Hematopoietic multipotent progenitor cell treated with erythropoietin and hydrocortisone succinate and interleukin-3 and kit ligand, for 4 days (in vitro differentiated cells): ENCODE data around the gene SYP.
A peak's percentile ranks its signal among the peaks of the same experiment; 100 is the strongest.

Experiments
- DNase-seq: peaks from one replicate; pipeline ENCODE4 v3.0.0-alpha.2; 2015

Gene SYP

DNA sequence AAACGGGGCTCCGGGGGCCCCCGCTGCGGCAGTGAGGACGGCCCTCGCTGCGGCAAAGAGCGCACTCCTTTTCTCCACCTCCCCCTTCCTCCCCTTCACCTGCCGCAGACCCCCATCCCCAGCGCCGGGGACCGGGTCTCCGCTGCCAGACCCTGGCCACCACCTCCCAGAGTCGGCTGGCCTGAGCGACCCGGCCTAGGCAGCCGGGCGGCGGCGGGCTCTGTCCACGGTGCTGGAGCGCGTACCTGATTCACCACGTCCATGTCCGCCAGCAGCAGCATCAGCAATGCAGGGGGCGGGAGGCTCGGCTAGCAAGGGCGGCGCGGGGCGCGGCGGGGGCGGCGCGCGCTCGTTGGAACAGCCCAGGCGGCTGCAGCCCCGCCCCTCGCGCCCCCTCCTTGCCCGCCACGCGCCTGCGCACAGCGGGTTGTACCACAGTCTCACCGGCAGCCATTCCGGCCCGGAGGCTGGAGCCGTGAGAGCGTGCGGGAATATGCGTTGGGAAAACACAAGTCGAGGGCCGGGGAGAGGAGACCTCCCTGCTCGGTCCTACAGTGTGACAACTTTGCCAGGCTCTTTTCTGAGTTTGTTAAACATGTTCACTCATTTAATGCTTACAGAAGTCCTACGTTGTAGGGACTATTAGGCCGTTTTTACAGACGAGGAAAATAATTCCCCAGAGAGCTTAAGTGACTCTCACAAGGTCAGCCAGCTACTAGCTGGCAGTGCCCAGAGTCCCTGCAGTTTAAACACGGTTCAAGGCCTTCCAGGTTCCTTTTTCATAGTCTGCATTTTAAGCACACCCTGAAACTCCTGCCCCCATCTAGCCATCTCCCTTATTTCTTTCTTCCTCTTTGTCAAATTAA, at the start of gene SYP:
Gene SYP, minus strand, starts transcription at position 288 of the 866 bp plus-strand sequence. Its CDS starts 7 bp downstream, at position 281.
- DNase-seq, result peak; percentile 92

DNA sequence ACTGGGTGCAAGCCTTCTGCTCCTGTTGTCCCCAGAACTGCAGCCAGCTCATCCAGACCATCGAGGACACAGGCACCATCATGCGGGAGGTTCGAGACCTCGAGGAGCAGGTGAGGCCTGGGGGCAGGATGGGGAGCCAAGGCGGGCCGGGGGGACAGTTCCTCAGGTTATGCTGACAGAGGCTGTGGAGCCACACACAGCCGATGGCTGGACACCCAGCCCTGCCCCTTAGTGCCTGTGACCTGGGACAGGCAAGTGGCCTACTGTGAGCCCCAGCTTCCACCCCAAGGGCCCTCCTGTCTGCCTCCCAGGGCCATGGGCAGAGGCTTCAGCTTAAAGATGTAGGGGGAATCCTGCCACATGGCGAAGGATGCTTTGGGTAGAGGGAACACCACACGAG, 49.6 kb upstream of the SYP start:
- no peak for DNase-seq

DNA sequence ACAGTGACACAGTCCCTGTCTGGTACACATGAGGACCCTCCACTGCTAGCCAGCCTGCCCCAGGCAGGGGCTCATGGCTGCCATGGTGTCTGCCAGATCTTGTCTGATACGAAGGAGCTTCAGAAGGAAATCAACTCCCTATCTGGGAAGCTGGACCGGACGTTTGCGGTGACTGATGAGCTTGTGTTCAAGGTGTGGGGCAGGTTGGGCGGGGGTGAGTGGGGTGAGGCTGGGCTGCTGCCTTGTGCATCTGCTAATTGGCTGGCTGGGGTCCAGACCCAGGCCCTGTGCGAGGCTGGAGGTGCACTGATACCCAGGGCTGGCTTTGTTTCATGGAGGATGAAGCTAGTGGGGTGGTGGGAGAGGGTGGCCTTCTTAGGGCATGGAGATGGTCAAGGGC, 49.1 kb upstream of the SYP start:
- no peak for DNase-seq

DNA sequence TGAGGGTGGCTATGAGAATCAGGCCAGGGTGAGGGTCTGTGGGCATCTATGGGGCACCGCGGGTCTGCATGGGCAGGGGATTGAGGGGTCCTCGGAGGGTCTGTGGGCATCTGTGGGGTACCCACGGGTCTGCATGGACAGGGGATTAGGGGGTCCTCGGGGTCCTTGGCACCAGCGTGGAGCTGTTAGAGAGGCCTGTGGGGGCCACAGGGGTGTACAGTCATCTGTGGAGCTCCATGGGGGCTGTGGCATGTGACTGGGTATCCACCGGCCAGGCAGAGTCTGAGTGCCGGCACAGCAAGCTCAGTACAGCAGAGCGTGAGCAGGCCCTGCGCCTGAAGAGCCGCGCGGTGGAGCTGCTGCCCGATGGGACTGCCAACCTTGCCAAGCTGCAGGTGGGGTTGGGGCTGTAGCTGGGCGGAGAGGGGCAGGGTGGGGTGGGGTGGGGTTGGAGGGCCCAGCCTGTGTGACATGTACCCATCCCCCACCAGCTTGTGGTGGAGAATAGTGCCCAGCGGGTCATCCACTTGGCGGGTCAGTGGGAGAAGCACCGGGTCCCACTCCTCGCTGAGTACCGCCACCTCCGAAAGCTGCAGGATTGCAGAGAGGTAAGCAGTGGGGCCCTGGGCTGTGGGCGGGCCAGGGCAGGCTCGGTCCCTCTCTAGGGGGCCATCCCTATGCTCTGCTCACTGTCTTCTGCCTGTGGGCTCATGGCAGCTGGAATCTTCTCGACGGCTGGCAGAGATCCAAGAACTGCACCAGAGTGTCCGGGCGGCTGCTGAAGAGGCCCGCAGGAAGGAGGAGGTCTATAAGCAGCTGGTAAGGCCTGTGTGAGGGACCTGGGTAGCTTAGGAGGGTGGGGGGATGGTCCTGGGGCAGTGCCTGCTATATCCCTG, 48.2 kb upstream of the SYP start:
- DNase-seq, result no peak

DNA sequence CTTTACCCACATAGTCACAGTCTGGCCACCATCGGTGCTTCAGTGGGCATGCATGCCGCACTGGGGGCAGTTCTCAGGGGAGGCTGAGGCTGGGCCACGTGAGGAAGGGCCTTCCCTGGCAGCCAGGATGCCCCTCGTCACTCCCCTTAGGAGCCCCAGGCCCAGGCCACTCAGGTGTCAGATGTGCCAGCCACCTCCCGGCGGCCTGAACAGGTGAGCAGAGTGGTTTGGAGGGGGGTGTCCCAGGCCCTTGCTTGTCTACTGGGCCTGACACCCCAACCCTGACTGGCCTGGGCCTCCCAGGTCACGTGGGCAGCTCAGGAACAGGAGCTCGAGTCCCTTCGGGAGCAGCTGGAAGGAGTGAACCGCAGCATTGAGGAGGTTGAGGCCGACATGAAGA, 47.4 kb upstream of the SYP start:
- no peak for DNase-seq

DNA sequence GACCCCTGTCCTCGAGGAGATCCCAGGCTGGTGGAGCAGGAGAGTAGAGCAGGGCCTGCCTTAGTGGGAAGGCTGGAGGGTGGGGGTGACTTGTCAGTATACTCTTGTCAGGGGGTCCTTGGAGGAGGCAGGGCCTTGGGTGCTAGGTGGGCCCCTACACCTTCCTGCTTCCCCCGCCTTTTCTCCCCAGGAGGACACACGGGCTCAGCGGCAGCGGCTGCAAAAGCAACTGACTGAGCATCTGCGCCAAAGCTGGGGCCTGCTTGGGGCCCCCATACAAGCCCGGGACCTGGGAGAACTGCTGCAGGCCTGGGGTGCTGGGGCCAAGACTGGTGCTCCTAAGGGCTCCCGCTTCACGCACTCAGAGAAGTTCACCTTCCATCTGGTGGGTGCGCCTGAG, 46.5 kb upstream of the SYP start:
- DNase-seq, result no peak

DNA sequence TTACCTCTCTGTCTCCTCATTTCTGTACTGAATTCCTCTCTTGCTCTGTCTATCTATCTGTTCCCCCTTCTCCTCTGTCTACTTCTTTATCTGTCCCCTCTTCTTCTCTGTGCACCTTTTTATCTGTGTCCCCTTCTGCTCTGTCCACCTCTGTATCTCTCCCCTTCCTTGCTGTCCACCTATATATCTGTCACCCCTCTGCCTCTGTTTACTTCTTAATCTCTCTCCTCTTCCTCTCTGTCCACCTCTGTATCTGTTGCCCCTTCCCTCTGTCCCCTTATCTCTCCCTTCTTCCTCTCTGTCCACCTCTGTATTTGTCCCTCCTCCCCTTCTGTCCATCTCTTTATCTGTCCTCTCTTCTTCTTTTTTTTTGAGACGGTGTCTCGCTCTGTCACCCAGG, 44.2 kb upstream of the SYP start:
- DNase-seq, result no peak

DNA sequence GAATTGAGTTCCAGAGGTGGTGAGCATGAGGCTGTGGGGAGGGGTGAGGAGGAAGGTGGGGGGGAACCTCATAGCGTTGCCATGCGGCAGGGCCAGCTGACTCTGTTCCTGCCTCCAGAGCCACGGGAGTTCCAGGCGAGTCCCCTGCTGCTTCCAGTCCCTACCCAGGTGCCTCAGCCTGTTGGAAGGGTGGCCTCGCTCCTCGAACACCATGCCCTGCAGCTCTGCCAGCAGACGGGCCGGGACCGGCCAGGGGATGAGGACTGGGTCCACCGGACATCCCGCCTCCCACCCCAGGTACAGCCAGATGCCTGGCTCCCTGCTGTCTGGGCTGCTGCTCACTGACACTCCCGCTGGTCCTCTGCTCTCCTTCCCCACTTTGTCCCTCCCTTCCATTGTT, 43.2 kb upstream of the SYP start:
- DNase-seq, result no peak

DNA sequence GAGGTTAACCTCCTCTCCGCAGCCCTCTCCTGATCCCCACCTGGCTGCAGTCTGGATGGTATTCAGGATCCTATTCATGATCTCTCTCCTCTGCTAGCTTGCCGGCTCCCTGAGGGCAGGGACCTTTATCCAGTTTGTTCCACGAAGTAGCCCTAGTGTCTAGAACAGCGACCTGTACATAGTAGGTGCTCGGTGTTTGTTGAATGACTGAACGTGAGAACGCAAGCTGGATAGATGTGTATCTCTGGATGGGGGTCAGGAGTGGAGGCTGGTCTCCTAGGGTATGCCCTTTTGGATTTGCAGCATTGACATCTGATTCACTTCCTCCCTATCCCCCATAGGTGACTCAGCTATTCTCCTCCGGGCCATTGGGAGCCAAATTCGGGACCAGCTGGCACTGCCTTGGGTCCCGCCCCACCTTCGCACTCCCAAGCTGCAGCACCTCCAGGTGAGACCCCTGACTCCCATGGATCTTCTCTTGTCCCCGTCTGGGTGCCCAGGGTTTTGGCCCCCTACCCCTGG, 42.6 kb upstream of the SYP start:
- DNase-seq, result no peak

DNA sequence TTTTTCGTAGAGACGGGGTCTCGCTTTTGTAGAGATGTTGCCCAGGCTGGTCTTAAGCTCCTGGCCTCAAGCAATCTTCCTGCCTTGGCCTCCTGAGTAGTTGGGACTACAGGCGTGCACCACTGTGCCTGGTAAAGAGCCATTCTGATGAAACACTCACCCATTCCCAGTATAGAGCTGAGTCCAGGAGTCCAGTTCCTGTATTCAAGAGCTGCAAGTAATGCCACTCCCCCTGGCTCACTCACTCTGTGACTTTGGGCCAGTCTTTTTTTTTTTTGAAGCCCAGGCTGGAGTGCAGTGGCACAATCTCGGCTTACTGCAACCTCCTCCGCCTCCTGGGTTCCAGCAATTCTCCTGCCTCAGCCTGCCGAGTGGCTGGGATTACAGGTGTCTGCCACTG, 38.7 kb upstream of the SYP start:
- DNase-seq, result no peak

DNA sequence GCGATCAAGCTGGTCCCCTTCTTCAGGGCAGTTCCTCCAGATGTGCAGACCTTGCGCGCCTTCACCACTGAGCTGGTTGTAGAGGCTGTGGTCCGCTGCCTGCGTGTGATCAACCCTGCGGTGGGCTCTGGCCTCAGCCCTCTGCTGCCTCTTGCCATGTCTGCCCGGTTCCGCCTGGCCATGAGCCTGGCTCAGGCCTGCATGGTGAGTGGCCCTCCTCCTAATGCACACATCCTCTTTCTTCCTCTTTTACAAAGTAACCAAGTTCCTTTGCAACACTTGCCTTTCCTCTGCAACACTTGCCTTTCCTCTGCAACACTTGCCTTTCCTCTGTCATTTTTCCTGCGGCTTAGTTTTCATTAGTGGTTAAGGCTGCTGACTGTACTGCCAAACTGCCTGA, 37.1 kb upstream of the SYP start:
- peak; percentile 74 for DNase-seq

DNA sequence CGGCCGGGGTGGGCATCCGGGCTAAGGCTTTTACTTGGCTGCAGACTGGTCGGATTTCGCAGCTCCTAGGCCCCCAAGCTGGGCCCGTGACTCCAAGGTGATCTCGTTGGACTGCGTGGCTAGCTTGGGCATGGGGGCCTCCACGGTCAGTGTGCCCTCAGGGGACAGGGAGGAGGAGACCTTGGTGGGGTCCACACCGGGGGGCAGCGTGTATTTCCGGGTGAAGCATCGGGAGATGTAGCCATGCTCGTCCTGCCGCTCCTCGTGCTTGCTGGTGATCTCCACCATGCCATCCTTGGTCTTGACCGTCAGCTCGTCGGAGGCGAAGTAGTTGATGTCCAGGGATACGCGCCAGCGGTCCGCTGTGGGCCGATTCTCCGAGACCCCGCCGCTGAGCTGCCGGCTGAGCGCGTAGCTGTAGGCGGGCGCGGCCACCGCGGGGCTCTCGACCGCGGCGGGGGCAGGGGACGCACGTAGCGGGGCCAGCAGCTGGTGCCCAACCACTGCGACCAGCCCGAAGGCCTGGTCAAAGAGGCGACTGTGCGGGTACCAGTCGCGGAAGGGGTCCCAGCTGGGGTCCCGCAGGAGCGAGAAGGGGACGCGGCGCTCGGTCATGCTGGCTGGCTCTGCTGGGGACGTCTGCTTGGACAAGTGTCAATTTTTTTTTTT, 34.0 kb upstream of the SYP start:
- DNase-seq, result no peak

DNA sequence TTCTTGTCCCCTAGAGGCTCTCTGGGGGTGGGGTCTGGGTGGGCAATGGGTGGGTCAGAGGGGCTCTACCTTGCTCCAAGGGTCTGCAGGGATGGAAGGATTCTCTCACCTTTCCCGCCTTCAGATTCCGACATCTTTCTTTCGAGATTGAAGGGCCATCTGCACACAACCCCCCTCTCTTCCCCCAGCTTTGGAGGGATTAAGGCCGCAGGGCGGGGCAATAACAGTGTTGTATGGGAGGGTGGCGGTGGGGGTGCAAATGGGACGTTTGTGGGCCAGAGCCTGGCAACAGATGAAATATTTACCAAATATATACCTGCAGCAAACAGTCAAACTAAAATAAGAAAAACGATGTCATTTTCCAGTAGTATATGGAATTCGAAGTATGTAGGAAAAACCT, 33.2 kb upstream of the SYP start, which contains the start of gene CACNA1F:
Gene CACNA1F, minus strand, starts transcription at position 165 of the 400 bp plus-strand sequence. Its CDS starts 31 bp downstream, at position 134.
- no peak for DNase-seq

DNA sequence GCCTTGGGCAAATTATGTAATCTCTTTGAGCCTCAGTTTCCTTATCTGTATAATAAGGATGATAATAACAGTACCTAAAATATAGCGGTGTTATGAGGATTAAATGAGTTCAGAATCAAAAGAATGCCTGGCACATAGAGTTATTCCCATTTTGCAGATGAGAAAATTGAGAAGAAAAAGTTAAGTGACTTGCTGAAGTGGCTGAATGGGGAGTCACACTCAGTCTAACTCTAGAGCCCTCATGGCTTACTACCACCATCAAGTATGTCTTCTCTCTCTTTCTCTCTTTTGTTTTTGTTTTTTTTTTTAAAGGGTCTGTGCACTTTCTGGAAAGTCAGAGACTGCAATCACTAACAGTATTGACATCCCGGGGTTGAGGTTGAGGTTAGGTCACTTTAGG, 32.5 kb upstream of the SYP start:
- DNase-seq, result no peak

DNA sequence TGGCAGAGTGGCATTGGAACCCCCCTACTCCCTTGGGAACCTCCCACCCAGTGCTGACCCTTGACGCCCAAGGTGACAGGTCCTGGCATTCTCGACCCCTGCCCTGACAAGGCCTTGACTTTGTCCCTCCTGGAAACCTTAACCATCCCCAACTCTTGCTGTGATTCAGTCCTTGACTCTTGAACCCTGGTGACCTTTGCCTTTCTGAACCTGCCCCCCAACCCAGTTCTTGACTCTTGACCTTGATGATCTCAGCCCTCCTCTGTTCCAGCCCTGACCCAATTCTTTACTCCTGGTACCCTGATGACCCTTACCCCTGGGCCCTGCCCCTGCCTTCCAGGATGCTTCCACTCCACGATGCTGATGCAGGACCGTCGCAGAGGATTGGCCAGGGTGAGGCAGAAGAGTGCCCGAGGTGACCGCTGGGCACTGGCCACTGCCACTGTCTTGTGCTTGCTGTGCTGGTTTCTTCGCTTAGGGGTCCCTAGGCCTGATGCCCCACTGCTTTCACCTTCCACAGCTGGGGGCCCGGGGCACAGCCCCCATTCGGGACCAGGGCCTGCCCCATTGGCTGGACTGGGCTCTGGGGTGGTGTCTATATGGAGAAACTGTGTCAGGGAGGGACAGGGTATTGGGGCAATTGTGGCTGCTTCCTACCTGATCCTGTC, 31.5 kb upstream of the SYP start:
- DNase-seq, result no peak

DNA sequence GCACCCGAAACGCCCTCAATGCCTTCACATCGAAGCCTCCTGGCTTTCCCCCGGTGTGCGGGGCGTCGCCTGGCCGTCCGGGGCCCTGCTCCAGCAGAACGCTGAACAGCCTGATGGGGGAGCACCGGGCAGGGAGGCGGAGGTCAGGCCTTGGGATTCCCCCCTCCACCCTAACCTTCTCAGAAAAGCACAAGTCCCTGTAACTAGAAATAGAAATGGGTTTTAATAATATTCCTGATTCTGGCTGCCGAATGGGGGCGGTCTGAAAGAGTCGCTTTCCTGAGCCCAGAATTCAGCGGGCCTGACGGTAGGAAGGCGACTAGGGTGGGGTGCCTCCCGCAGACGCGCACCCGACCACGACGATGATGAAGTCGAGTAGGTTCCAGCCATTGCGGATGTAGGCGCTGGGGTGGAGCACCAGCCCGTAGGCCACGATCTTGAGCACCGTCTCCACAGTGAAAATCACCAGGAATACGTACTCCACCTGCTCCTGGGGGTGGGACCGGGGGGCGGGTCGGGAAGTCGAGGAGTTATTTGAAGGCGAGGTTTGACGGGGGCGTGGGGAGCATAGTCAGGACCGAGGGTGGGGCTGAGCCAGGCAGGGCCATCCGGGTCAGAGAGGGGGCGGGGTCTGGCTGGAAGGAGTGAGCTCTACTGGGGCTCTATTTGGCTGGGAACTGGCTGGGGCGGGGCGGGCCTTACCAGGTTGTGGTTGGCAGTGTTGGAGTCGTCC, 30.7 kb upstream of the SYP start:
- peak; percentile 85 for DNase-seq

DNA sequence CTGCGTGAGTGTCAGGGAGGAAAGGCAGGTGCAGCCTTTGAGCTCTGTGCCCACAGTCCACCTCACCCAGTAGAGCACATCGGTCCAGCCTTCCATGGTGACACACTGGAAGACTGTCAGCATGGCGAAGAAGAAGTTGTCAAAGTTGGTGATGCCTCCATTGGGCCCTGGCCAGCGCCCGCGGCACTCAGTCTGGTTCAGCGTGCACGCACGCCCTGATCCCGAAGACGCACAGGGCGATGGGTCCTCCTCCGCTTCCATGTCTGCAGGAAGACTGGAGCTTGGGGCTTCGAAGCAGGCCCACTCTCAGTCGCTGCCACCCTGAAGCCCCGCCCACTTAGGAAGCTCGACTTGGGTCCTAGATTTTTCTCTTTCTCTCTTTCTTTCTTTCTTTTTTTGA, 28.2 kb upstream of the SYP start:
- no peak for DNase-seq

DNA sequence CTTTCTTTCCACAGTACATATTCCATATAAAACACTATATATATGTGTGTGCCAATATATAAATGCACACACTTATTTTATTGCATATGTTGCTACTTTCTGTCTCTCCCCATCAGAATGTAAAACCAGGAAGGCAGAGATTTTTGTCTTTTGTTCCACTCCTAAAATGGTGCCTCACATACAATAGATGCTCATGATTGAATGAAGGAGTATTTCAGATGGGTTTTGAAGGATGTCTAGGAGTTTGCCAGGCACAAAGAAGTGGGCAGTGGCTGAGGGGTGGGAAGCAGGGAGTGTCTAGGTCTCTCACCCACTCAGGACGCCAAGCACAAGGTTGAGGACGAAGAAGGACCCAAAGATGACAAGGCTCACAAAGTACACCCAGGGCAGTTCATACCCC, 27.7 kb upstream of the SYP start:
- no peak for DNase-seq

DNA sequence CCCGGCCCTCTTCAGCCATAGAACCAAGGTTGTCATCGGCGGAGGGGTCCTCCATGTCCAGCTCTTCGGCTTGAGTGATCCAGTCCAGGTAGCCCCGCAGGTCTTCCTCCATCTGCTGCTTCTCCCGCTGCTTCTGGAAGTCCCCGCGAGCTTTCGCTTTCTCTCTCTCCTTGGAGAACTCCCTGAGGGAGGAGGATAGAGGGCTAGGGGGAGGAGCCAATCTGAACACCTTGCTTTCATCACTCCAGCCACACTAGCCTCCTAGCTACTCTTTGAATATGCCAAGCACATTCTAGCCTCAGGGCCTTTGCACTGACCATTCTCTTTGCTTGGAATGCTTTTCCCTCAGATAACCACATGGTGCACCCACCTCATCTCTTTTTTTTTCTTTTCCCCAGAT, 27.0 kb upstream of the SYP start:
- no peak for DNase-seq

DNA sequence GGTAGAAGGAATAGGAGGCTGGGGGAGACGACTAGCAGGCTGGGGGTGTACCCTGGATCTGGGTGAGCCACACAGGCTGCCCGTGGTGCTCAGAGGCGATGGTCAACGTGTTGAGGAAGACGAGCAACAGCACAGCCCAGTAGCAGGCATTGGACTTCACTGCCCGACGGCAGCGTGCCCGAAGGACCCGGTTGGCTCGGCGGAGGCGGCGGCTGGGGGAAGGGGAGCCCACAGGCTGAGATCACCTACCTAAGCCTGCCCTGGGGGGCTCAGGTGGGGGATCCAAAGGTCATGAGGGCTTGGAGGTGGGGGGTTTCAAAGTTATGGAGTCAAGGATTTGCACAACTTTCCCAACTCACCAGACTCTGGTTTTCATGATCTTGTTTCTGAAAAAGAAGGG, 25.9 kb upstream of the SYP start:
- DNase-seq, result no peak

DNA sequence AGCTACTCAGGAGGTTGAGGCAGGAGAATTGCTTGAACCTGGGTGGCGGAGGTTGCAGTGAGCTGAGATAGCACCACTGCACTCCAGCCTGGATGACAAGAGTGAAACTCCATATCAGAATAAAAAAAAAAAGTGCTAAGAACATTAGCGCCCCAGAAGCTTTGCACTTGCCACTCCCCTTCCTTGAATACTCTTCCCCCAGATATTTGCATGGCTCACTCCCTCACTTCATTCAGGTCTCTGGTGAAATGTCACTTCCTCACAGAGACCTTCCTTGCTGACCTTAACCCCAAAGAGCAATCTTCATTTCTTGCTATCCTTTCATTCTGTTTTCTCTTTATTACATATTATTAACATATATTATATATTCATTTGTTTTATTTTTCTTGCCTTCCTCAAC, 21.9 kb upstream of the SYP start:
- no peak for DNase-seq

DNA sequence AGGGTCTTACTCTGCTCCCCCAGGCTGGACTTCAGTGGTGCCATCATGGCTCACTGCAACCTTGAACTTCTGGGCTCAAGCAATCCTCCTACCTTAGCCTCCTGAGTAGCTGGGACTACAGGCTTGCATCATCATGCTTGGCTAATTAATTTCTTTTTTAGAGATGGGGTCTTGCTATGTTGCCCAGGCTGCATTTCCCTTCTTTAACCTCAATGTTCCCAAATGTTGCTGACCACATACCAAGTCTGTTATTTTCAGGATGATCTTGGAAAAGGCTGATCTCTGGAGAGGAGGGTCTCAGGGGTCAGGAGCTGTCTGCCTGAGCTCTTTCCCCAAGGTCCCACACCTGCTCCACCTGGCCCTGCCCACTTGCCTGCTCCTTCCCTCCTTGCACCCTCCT, 20.1 kb upstream of the SYP start:
- DNase-seq, result no peak
